Rectal smooth muscle tissue (tissue), 1 donor: ENCODE measurements around the gene CHKA.
"Not testable (repeated sequence)": the region's sequence is repeated elsewhere in the genome, so short reads cannot be mapped to it uniquely, and the experiment has no call there.

ENCODE experiments used
- H3K27ac ChIP-seq: one replicate; pipeline ENCODE4 v1.7.0; 2013; ENCODE audit warnings: low read depth, low read length, inconsistent platforms
- H3K27me3 ChIP-seq: one replicate; pipeline ENCODE4 v1.7.0; 2013; ENCODE audit warnings: low read length; ENCODE audit not compliant: control insufficient read depth, insufficient read depth
- H3K36me3 ChIP-seq: one replicate; pipeline ENCODE4 v1.7.0; 2013; ENCODE audit warnings: low read length; ENCODE audit not compliant: control insufficient read depth, insufficient read depth
- H3K4me1 ChIP-seq: one replicate; pipeline ENCODE4 v1.7.0; 2013; ENCODE audit warnings: low read length; ENCODE audit not compliant: control insufficient read depth, insufficient read depth
- H3K4me3 ChIP-seq: one replicate; pipeline ENCODE4 v1.7.0; 2013; ENCODE audit warnings: low read length
- H3K9ac ChIP-seq: one replicate; pipeline ENCODE4 v1.7.0; 2013; ENCODE audit warnings: low read length

CHKA gene

GRCh38 chr11:68096962-68097361 is 24.2 kb downstream of the CHKA start:
- H3K27me3 ChIP-seq: no peaks in the 10 kb centered on the region
- H3K27ac ChIP-seq: no peak overlapping the region
- no peaks in the 10 kb centered on the region for H3K4me1 ChIP-seq
- H3K36me3 ChIP-seq: no peaks in the 10 kb centered on the region
- H3K4me3 ChIP-seq: no peak overlapping the region
- H3K9ac ChIP-seq: no peak overlapping the region

- Histone ChIP-seq H3K4me3 (no peak overlapping the region), H3K9ac (no peak overlapping the region), H3K4me1 (no peaks in the 10 kb centered on the region), H3K27ac (no peak overlapping the region), H3K27me3 (no peaks in the 10 kb centered on the region), H3K36me3 (no peaks in the 10 kb centered on the region)
Measured at GRCh38 chr11:68093565-68093964, 27.6 kb downstream of the CHKA start.

GRCh38 chr11:68092946-68093345 is 28.2 kb downstream of the CHKA start:
- not testable (repeated sequence) for H3K9ac ChIP-seq, H3K4me3 ChIP-seq, H3K27me3 ChIP-seq, H3K36me3 ChIP-seq, H3K27ac ChIP-seq, H3K4me1 ChIP-seq

GRCh38 chr11:68092411-68092810 is 28.8 kb downstream of the CHKA start:
- no peaks in the 10 kb centered on the region for H3K4me1 ChIP-seq
- H3K9ac ChIP-seq: no peak overlapping the region
- H3K27me3 ChIP-seq: no peaks in the 10 kb centered on the region

GRCh38 chr11:68090706-68091105 is 30.5 kb downstream of the CHKA start:
- H3K27me3 ChIP-seq: no peaks in the 10 kb centered on the region
- H3K4me1 ChIP-seq: no peaks in the 10 kb centered on the region
- H3K4me3 ChIP-seq: no peak overlapping the region
- H3K27ac ChIP-seq: no peak overlapping the region
- H3K9ac ChIP-seq: no peak overlapping the region
- no peaks in the 10 kb centered on the region for H3K36me3 ChIP-seq

More at GRCh38 chr11:68092411-68092810, 28.8 kb downstream of the CHKA start:
- Histone ChIP-seq H3K27ac (no peak overlapping the region), H3K4me3 (no peak overlapping the region), H3K36me3 (no peaks in the 10 kb centered on the region)

- H3K9ac ChIP-seq: no peak overlapping the region
- no peaks in the 10 kb centered on the region for H3K4me1 ChIP-seq
Measured at GRCh38 chr11:68090287-68090686, 30.9 kb downstream of the CHKA start.

GRCh38 chr11:68089679-68090078 is 31.5 kb downstream of the CHKA start:
- no peaks in the 10 kb centered on the region for H3K4me1 ChIP-seq
- H3K27ac ChIP-seq: no peak overlapping the region
- H3K4me3 ChIP-seq: no peak overlapping the region
- H3K27me3 ChIP-seq: no peaks in the 10 kb centered on the region
- H3K9ac ChIP-seq: no peak overlapping the region
- no peaks in the 10 kb centered on the region for H3K36me3 ChIP-seq

More at GRCh38 chr11:68090287-68090686, 30.9 kb downstream of the CHKA start:
- no peak overlapping the region for H3K27ac ChIP-seq
- H3K36me3 ChIP-seq: no peaks in the 10 kb centered on the region
- H3K4me3 ChIP-seq: no peak overlapping the region
- no peaks in the 10 kb centered on the region for H3K27me3 ChIP-seq

- Histone ChIP-seq H3K27me3 (no peaks in the 10 kb centered on the region), H3K9ac (no peak overlapping the region), H3K4me3 (no peak overlapping the region), H3K36me3 (peaks cover 2% of the 10 kb centered on the region), H3K4me1 (no peaks in the 10 kb centered on the region), H3K27ac (no peak overlapping the region)
Measured at GRCh38 chr11:68083517-68083916, 37.7 kb downstream of the CHKA start.

- Histone ChIP-seq H3K27ac (no peak overlapping the region), H3K9ac (no peak overlapping the region), H3K4me3 (no peak overlapping the region), H3K27me3 (no peaks in the 10 kb centered on the region), H3K4me1 (no peaks in the 10 kb centered on the region), H3K36me3 (peaks cover 2% of the 10 kb centered on the region)
Measured at GRCh38 chr11:68082481-68082880, 38.7 kb downstream of the CHKA start.

- Histone ChIP-seq H3K27ac (no peak overlapping the region), H3K4me1 (no peaks in the 10 kb centered on the region), H3K4me3 (no peak overlapping the region), H3K36me3 (peaks cover 2% of the 10 kb centered on the region), H3K9ac (no peak overlapping the region), H3K27me3 (no peaks in the 10 kb centered on the region)
Measured at GRCh38 chr11:68081691-68082090, 39.5 kb downstream of the CHKA start.

GRCh38 chr11:68080860-68081259 is 40.3 kb downstream of the CHKA start:
- H3K36me3 ChIP-seq: peaks cover 2% of the 10 kb centered on the region
- no peak overlapping the region for H3K27ac ChIP-seq
- H3K27me3 ChIP-seq: no peaks in the 10 kb centered on the region
- H3K4me3 ChIP-seq: no peak overlapping the region
- no peaks in the 10 kb centered on the region for H3K4me1 ChIP-seq
- H3K9ac ChIP-seq: no peak overlapping the region

- no peak overlapping the region for H3K4me3 ChIP-seq
- no peaks in the 10 kb centered on the region for H3K4me1 ChIP-seq
- no peaks in the 10 kb centered on the region for H3K27me3 ChIP-seq
- no peak overlapping the region for H3K27ac ChIP-seq
- no peak overlapping the region for H3K9ac ChIP-seq
- peaks cover 5% of the 10 kb centered on the region for H3K36me3 ChIP-seq
Measured at GRCh38 chr11:68077617-68078582, 43.3 kb downstream of the CHKA start.
